Small intestine (tissue), 7 donors: ENCODE data around the gene SEMA5A. TPM values are rescaled to one million over a fixed set of nuclear protein-coding genes. Genes with fewer than 3 reads are reported as not detected.

ENCODE experiments used
- DNase-seq, 2 donors: peaks; one replicate each; pipeline versions ENCODE4 v3.0.0 to v3.0.0-alpha.2; 2013
- FAIRE-seq: peaks from 2 replicates; lab custom pipeline; 2012; peaks lifted over from hg19 to GRCh38; lab: Jason Lieb, UNC
- H3K27ac ChIP-seq, 3 donors: one replicate each; pipeline ENCODE4 v1.5.1; 2013; ENCODE audit warnings: low read length in 2 of 3, mild to moderate bottlenecking in 2 of 3, control low read depth in 1 of 3, inconsistent platforms in 1 of 3, low read depth in 1 of 3, moderate library complexity in 1 of 3
- H3K27me3 ChIP-seq, 3 donors: one replicate each; pipeline ENCODE4 v1.6.1; 2013; ENCODE audit warnings: low read length in 3 of 3, inconsistent platforms in 1 of 3; ENCODE audit not compliant: control insufficient read depth in 3 of 3, insufficient read depth in 3 of 3
- H3K36me3 ChIP-seq, 3 donors: one replicate each; pipeline ENCODE4 v1.6.1; 2013; ENCODE audit warnings: low read length in 3 of 3, inconsistent platforms in 1 of 3, low read depth in 1 of 3, mild to moderate bottlenecking in 1 of 3, moderate library complexity in 1 of 3; ENCODE audit not compliant: control insufficient read depth in 3 of 3, insufficient read depth in 2 of 3
- H3K4me1 ChIP-seq, 3 donors: one replicate each; pipeline ENCODE4 v1.6.1; 2013; ENCODE audit warnings: low read length in 2 of 3, inconsistent platforms in 1 of 3, low read depth in 1 of 3, mild to moderate bottlenecking in 1 of 3, moderate library complexity in 1 of 3; ENCODE audit not compliant: control insufficient read depth in 3 of 3, insufficient read depth in 2 of 3
- H3K4me3 ChIP-seq, 3 donors: one replicate each; pipeline ENCODE4 v1.5.1; 2013; ENCODE audit warnings: low read length in 3 of 3, control low read depth in 1 of 3, inconsistent platforms in 1 of 3, low read depth in 1 of 3, mild to moderate bottlenecking in 1 of 3, moderate library complexity in 1 of 3
- H3K9me3 ChIP-seq, 2 donors: one replicate each; pipeline ENCODE4 v1.6.1; 2013; ENCODE audit warnings: low read depth in 1 of 2, low read length in 1 of 2; ENCODE audit not compliant: control insufficient read depth in 2 of 2, insufficient read depth in 1 of 2
- WGBS, 3 donors: extraction: QIAGEN DNeasy Blood & Tissue Kit; methylation state at CpG; one replicate each; pipeline ENCODE4 v1.1.7; 2013; 5-methylcytosine and 5-hydroxymethylcytosine counted together
- polyA plus RNA-seq, 4 donors: library from polyadenylated mRNA; stranded (reverse) in 3 of 4; unstranded in 1 of 4; fragments of 200-250 nt in 3 of 4; fragments of 120-200 nt in 1 of 4; gene quantifications; one replicate each; pipeline versions ENCODE4 v1.2.1 to v1.2.3, GENCODE V29; 2013
- donor health status: healthy with polysubstance abuse.
- donor health status: control.
- donor health status: control.
- donor health status: Bipolar disorder and iron deficiency.
- donor health status: healthy.

SEMA5A gene
- polyA plus RNA-seq, 4 donors, result 0.45 to 11.1 (median 1.2) TPM

DNA sequence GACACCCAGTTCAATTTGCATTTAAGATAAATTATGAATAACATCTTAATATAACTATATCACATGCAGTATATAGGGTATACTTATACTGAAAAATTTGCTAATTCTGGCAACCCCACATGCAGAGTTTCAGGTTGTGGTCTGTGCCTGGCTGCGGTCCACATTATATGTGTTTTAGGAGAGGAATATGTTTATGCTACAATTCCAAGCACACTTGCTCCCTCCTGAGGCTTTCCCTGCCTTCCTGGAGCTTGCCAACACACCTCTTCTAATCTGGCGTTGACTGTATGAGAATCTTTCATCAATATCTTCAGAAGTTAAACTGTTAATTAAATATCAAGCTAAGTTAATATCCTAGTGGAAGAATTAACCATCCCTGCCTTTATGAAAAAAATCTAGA, 45.2 kb downstream of the SEMA5A start:
- H3K27me3 ChIP-seq, result no peaks in the 10 kb centered on the region
- no peaks in the 10 kb centered on the region for H3K36me3 ChIP-seq
- 79 to 87% (median 81%) methylated on average over 2 of the region's 2 CpGs for WGBS, 3 donors
- DNase-seq, result no peak
- H3K4me3 ChIP-seq, result no peak overlapping the region
- H3K9me3 ChIP-seq, result no peaks in the 10 kb centered on the region
- no peak overlapping the region for H3K27ac ChIP-seq
- H3K4me1 ChIP-seq, result no peaks in the 10 kb centered on the region
- no peak for FAIRE-seq

DNA sequence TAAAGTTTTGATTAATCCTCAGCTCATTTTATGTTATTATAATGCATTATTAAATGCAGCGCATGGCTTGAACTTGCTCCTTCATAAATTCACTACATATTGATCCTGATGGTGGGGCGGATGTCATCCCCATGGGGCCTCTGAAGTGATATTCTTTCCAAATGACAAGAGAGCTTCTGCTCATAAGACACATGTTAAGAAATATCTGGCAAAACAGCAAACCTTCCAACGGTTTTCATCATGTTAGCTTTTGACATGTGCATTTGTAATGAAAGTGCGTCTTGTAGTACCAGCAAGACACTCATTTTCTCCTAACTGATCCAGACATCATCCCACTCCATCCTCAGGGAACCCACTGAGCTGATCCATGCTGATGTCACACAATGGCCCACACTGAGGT, 45.7 kb downstream of the SEMA5A start:
- no peak for FAIRE-seq
- WGBS, 3 donors, result 83 to 93% (median 90%) methylated on average over 4 of the region's 4 CpGs
- no peaks in the 10 kb centered on the region for H3K27me3 ChIP-seq
- H3K36me3 ChIP-seq, result no peaks in the 10 kb centered on the region
- DNase-seq, result no peak
- no peak overlapping the region for H3K4me3 ChIP-seq
- H3K4me1 ChIP-seq, result no peaks in the 10 kb centered on the region
- no peaks in the 10 kb centered on the region for H3K9me3 ChIP-seq
- H3K27ac ChIP-seq, result no peak overlapping the region

DNA sequence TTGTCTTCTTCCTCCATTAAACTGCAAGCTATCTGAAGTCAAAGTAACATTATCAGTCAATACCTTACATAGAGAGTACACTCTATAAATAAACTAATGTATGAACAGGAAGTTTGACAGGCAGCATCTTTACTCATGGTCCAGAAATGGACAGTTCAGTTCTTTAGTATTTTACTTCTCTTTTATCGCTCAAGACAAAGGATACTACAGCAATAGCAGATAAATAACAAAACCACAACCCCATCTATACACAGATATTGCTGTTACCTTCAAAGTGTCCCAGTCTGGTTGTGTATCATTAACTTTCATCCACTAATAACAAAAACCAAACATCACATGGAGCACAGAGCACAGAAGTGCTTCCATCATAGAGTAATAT, 46.4 kb downstream of the SEMA5A start:
- Histone ChIP-seq H3K27me3 (no peaks in the 10 kb centered on the region), H3K36me3 (no peaks in the 10 kb centered on the region), H3K4me1 (no peaks in the 10 kb centered on the region), H3K27ac (no peak overlapping the region), H3K9me3 (no peaks in the 10 kb centered on the region), H3K4me3 (no peak overlapping the region)
- WGBS, 3 donors, result 91 to 100% (median 92%) methylated on average over 1 of the region's 1 CpG
- no peak for FAIRE-seq
- no peak for DNase-seq

DNA sequence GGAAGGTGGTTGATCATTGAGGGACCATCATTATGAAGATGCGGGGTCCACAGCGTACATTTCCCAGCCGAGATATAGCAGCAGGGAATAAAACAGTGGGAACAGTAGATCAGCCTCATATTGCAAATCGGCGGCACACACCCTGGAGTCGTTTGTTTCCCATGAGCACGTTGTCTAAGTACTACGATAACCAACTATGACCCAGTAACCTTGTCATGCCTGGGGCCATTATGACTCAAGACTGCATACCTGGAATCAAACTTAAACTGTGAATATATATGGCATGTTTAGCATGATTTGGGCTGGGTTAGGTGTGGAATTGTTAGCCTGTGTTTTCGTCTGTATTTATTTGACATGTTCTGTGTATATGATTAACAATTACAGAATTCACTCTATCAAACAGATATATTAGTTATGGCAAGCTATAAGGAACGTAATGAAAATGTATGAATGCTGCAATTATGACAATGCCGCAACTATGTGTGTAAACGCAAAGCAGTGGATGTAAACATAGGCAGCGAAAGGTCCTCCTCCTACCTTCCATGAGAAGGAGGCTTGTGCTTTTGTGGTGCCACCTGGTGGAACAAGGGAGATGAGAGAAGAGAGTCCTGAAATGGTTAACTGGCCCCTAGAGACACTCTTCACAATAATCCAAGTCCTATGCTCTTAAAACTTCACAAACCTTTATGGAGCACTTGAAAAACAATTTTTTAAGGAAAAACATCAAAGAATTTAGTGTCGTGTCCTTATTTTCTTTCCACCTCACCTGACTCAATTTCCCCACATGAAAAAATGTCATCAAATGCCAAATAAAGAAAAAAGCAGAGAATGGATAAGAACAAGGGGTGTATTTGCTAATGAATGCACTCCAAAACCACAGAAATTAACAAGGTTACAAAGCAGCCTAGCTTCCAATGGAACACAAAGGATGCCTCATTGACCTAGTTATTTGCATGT, 47.1 kb downstream of the SEMA5A start:
- 89 to 93% (median 90%) methylated on average over 14 of the region's 14 CpGs for WGBS, 3 donors
- Histone ChIP-seq H3K27me3 (no peaks in the 10 kb centered on the region), H3K27ac (no peak overlapping the region), H3K36me3 (no peaks in the 10 kb centered on the region), H3K4me3 (no peak overlapping the region), H3K9me3 (no peaks in the 10 kb centered on the region), H3K4me1 (no peaks in the 10 kb centered on the region)
- no peak for FAIRE-seq
- peak; percentile 17 to 57 for DNase-seq

DNA sequence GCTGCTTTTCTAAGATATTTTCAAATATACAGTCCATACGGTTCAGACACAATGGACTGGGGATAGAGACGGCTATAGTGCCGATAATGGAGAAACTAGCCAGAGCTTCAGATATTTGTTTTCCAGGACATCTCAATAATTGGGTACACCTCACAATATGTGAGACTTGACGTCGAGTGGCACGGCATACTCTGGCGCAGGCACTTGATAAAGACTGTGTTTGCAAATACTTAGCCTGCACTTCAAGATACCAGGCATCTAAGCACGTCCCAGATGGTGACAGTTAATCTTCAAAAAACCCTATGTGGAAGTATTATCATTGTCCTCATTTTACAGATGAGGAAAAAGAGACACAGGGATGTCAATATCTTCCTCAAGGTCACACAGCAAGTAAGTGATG, 48.5 kb downstream of the SEMA5A start:
- Histone ChIP-seq H3K27ac (no peak overlapping the region), H3K4me3 (no peak overlapping the region), H3K9me3 (no peaks in the 10 kb centered on the region), H3K4me1 (no peaks in the 10 kb centered on the region), H3K27me3 (no peaks in the 10 kb centered on the region), H3K36me3 (no peaks in the 10 kb centered on the region)
- no peak for DNase-seq
- FAIRE-seq, result no peak
- 81 to 92% (median 88%) methylated on average over 8 of the region's 8 CpGs for WGBS, 3 donors

DNA sequence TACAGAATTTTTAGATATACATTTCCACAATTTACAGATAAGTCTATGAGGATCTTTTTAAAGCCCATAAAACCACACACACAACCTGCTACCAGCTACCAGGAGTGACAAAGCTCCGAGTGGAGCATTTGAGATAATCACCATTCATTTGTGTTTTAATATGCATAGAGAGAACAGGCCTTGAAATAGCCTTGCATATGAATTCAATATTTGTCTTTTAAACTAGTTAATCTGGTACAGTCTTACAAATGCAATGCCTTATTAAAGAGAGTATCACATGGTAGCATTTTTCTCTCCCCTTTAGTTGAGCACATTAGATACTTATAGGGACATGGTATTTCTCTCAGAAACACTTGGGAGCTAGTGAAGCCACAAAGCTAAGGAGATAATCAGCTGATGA, 49.1 kb downstream of the SEMA5A start:
- Histone ChIP-seq H3K9me3 (no peaks in the 10 kb centered on the region), H3K36me3 (no peaks in the 10 kb centered on the region), H3K27ac (no peak overlapping the region), H3K4me1 (no peaks in the 10 kb centered on the region), H3K4me3 (no peak overlapping the region), H3K27me3 (no peaks in the 10 kb centered on the region)
- FAIRE-seq, result no peak
- WGBS, 3 donors, result 78 to 86% (median 86%) methylated on average over 1 of the region's 1 CpG
- no peak for DNase-seq

DNA sequence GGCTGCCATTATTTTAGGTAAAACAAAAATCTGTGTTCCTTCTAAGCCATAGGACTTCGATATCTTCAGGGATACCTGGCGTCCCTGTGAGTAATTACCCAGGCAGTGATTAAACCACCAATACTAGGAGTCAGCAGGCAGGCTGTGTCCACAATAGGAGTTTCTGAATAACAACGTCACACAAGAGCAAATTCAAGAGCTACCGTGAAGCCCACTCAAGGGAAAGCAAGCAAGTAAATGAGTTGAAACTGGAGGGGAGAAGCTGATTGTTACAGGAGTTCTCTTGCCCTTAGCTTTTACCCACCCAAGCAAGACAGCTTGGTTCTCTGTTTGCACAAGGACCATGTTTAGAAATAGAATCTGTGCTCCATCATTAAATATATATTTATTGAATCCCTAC, 50.8 kb downstream of the SEMA5A start:
- DNase-seq (no peak), FAIRE-seq (no peak)
- Histone ChIP-seq H3K27ac (no peak overlapping the region), H3K4me1 (no peaks in the 10 kb centered on the region), H3K9me3 (no peaks in the 10 kb centered on the region), H3K4me3 (no peak overlapping the region), H3K36me3 (no peaks in the 10 kb centered on the region), H3K27me3 (no peaks in the 10 kb centered on the region)
- 88 to 93% (median 89%) methylated on average over 4 of the region's 4 CpGs for WGBS, 3 donors

DNA sequence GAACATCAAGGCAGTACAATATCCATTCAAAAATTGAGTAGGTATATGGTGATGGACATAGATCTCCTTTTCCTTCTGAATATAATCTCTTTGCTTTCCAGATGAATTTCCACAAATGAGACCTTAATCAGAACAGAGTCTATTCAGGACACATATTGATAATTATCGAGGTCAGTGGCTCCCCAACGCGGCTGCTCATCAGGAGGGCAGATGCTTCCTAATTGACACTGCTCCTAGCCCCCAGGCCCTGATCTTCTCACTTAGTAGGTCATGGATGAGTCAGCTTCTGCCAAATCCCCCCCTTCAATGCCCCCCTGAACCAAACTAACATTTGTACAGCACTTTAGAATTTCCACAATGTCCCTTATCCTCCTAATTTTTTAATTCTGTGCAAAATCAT, 51.6 kb downstream of the SEMA5A start:
- Histone ChIP-seq H3K4me1 (no peaks in the 10 kb centered on the region), H3K36me3 (no peaks in the 10 kb centered on the region), H3K27me3 (no peaks in the 10 kb centered on the region), H3K9me3 (no peaks in the 10 kb centered on the region), H3K27ac (no peak overlapping the region), H3K4me3 (no peak overlapping the region)
- DNase-seq, result no peak
- 89 to 96% (median 91%) methylated on average over 3 of the region's 3 CpGs for WGBS, 3 donors
- FAIRE-seq, result no peak
